Right ventricle myocardium inferior (tissue), 1 donor: Measurements from ENCODE around the gene DOCK2. TPM values are rescaled to one million over a fixed set of nuclear protein-coding genes. Genes with fewer than 3 reads are reported as not detected.

Source experiments
- ATAC-seq: fragments of 200-7000 bp; cut with Tn5 transposase; one replicate; pipeline ENCODE4 v1.9.1; 2020; ENCODE audit warnings: mild to moderate bottlenecking, moderate library complexity
- DNase-seq: peaks from one replicate; pipeline ENCODE4 v3.0.0; 2021; ENCODE audit errors: missing footprints
- intact Hi-C: fragments of 100-400 bp; cut with DNase I; formaldehyde crosslinking; loops from one replicate; pipeline ENCODE4 v1.11.0; 2022
- microRNA-seq: library from miRNA; unstranded; fragments of <30 nt; microRNA quantifications from one replicate; pipeline ENCODE4 v1.2.0, GENCODE V29; 2020
- total RNA-seq: library from RNA; stranded (reverse); fragmentation: NEBNext Ultra II Directional; extraction: Animal tissue kit (Norgen Biotek cat#: 25700); gene quantifications from one replicate; pipeline ENCODE4 v1.2.1, GENCODE V29; 2021
- donor health status: DM: no; HTN: yes; CAD: no; lungs with severe emphysema.

Gene DOCK2
- total RNA-seq, 1 donor from 2014 or later: 7.9 TPM

GRCh38 chr5:170132269-170132975 lies 495.3 kb downstream of the DOCK2 start:
- ATAC-seq (no peak), DNase-seq (no peak)
- intact Hi-C loops: no loop called here

Small RNA genes lying within 50 kb of the gene (microRNA-seq; reads per million reads assigned to microRNA genes)
- gene MIR378E: not detected

Other genes with a start within 250 kb of the DOCK2 start
- 4.6 TPM for gene SPDL1, start 53.5 kb upstream of the DOCK2 start, total RNA-seq